ENCODE measurements around the gene GALNTL6. TPM values are rescaled to one million over a fixed set of nuclear protein-coding genes. Genes with fewer than 3 reads are reported as not detected.

The GALNTL6 gene
- total RNA-seq, 1 donor from 2014 or later: not detected

DNA sequence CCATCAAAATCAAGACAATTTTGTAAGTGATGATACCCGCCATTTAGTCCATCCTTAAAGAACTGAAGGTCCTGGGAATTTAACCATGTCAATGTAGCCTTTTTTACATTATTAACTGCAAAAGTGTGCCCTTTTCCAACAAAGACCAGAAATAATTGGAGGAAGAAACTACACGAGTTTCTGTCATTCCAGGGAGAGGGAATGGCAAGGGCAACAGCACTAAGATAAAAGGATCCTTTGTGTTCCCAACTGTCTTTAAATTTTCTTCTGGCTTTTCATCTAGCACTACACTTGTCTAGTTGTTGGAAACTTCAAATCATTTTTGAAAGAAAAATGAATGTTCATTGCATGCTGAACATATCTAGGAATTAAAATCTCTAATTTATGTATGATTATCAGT is 286.2 kb downstream of the GALNTL6 start:
- TF ChIP-seq, protein P1, sequence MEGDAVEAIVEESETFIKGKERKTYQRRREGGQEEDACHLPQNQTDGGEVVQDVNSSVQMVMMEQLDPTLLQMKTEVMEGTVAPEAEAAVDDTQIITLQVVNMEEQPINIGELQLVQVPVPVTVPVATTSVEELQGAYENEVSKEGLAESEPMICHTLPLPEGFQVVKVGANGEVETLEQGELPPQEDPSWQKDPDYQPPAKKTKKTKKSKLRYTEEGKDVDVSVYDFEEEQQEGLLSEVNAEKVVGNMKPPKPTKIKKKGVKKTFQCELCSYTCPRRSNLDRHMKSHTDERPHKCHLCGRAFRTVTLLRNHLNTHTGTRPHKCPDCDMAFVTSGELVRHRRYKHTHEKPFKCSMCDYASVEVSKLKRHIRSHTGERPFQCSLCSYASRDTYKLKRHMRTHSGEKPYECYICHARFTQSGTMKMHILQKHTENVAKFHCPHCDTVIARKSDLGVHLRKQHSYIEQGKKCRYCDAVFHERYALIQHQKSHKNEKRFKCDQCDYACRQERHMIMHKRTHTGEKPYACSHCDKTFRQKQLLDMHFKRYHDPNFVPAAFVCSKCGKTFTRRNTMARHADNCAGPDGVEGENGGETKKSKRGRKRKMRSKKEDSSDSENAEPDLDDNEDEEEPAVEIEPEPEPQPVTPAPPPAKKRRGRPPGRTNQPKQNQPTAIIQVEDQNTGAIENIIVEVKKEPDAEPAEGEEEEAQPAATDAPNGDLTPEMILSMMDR (IDR thresholded peaks at IDR 0.05; ENCODE audit: borderline replicate concordance): no peak
- H3K9me3 ChIP-seq (replicated peaks): peaks cover 4% of the 10 kb centered on the region
- no peak overlapping the region for H3K27ac ChIP-seq (replicated peaks)
- no peaks in the 10 kb centered on the region for H3K27me3 ChIP-seq (ENCODE audit: low read depth)
- no peaks in the 10 kb centered on the region for H3K36me3 ChIP-seq
- intact Hi-C loops (cut with micrococcal nuclease): no loop called here
- DNase-seq: no peak
- no peak overlapping the region for H3K4me3 ChIP-seq
- no peaks in the 10 kb centered on the region for H3K4me1 ChIP-seq

DNA sequence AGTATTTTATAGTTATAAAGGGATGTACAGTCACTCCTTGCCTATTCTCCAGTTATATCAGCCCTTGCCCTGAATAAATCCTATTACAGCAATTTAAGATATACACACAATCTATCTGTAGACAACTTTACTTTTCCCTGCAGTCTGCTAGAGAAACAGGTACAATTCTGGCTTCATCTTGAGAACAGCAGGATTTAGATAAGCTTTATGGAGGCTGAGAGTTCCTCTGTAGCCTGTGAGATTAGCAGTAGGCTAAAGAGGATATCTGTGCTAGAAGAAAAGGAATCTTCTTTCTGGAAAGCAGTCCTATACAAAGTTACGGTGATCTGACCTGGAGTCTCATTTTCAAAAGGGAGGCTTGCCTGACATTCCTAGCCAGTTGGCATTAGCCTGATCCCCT is 290.3 kb downstream of the GALNTL6 start:
- no peak for DNase-seq
- H3K27ac ChIP-seq (replicated peaks): no peak overlapping the region
- H3K36me3 ChIP-seq: no peaks in the 10 kb centered on the region
- peaks cover 5% of the 10 kb centered on the region for H3K9me3 ChIP-seq (replicated peaks)
- no peak overlapping the region for H3K4me3 ChIP-seq
- no peaks in the 10 kb centered on the region for H3K4me1 ChIP-seq
- intact Hi-C loops (cut with micrococcal nuclease): no loop called here
- TF ChIP-seq, protein P1 (IDR thresholded peaks at IDR 0.05; ENCODE audit: borderline replicate concordance): no peak
- H3K27me3 ChIP-seq (ENCODE audit: low read depth): no peaks in the 10 kb centered on the region

DNA sequence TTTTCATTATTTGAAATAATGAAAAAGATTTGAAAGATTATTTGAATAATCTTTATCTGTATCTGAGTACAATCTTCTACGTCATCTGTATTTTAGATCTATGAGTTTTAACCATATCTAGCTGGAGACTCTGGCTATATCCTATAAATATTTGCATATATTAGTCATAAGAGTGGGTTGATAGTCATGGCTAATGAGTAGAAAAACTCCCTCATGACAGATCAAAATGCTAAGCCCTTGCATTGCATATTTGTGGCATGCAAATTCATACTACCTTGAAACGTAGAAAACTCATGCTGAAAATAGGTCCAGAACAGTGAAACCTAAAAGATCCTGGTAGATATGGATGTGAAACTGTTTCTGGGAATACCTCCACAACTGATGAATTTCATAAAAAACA is 291.3 kb downstream of the GALNTL6 start:
- H3K36me3 ChIP-seq: no peaks in the 10 kb centered on the region
- no peaks in the 10 kb centered on the region for H3K4me1 ChIP-seq
- intact Hi-C loops (cut with micrococcal nuclease): no loop called here
- H3K27ac ChIP-seq (replicated peaks): no peak overlapping the region
- H3K27me3 ChIP-seq (ENCODE audit: low read depth): no peaks in the 10 kb centered on the region
- no peak overlapping the region for H3K4me3 ChIP-seq
- peaks cover 5% of the 10 kb centered on the region for H3K9me3 ChIP-seq (replicated peaks)
- TF ChIP-seq, protein P1 (IDR thresholded peaks at IDR 0.05; ENCODE audit: borderline replicate concordance): no peak
- DNase-seq: no peak

DNA sequence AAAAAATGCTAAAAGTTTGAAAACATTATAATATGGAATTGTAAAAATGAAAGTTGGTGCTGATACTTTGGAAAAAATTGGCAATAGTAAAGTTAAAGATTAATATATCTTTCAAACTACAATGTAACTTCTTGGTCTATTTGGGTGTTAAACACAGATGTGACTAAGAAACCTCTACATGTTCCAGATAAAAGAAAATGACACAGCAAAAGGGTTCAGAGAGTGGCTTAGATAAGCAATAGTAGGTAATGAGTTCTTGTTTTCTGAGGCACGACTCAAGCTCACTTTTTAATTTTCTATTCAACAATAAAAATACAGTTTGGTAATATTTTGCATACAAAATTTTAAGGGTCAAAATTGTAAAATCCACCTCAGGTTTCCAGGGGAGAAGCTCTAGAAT is 292.7 kb downstream of the GALNTL6 start:
- TF ChIP-seq, protein P1 (IDR thresholded peaks at IDR 0.05; ENCODE audit: borderline replicate concordance): no peak
- peaks cover 5% of the 10 kb centered on the region for H3K9me3 ChIP-seq (replicated peaks)
- no peak overlapping the region for H3K27ac ChIP-seq (replicated peaks)
- no peaks in the 10 kb centered on the region for H3K27me3 ChIP-seq (ENCODE audit: low read depth)
- no peak for DNase-seq
- no peaks in the 10 kb centered on the region for H3K4me1 ChIP-seq
- no peaks in the 10 kb centered on the region for H3K36me3 ChIP-seq
- intact Hi-C loops (cut with micrococcal nuclease): no loop called here
- no peak overlapping the region for H3K4me3 ChIP-seq

DNA sequence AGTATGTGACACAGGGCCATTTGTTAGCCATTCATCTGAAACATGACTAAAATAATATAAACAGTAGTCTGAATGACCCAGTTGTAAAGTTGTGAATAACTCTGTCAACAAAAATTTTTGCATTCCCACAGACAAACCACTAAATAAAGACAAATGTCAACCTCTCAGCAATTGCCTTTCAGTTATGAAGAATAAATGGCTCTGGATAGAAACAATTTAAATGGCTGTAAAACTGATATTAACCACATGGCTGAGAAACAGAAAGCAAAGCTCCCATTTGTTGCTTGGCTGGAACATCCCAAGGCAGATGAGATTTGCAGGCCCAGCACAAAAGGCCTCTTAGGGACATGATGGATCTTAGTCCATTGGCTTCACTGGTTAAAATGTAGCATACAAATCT is 296.3 kb downstream of the GALNTL6 start:
- H3K36me3 ChIP-seq: no peaks in the 10 kb centered on the region
- TF ChIP-seq, protein P1 (IDR thresholded peaks at IDR 0.05; ENCODE audit: borderline replicate concordance): no peak
- H3K27me3 ChIP-seq (ENCODE audit: low read depth): no peaks in the 10 kb centered on the region
- no peak for DNase-seq
- no peak overlapping the region for H3K27ac ChIP-seq (replicated peaks)
- H3K4me1 ChIP-seq: no peaks in the 10 kb centered on the region
- intact Hi-C loops (cut with micrococcal nuclease): no loop called here
- peaks cover under 1% of the 10 kb centered on the region for H3K9me3 ChIP-seq (replicated peaks)
- H3K4me3 ChIP-seq: no peak overlapping the region

All from left ventricle myocardium inferior (tissue), 1 donor.